Activated CD8-positive, alpha-beta T cell treated with anti-CD3 and anti-CD28 coated beads, Interleukin-2, amount 10 ng/mL, durations not matched to agents 7 days and 5 days (primary cell): ENCODE results near the gene HOXD8. TPM values are rescaled to one million over a fixed set of nuclear protein-coding genes. Genes with fewer than 3 reads are reported as not detected.
A peak's percentile ranks its signal among the peaks of the same experiment; 100 is the strongest.

Source experiments
- ATAC-seq: fragments of 150-1000 bp; cut with Tn5 transposase; one replicate; pipeline ENCODE4 v1.10.0; 2021; ENCODE audit warnings: moderate library complexity
- CTCF ChIA-PET: fragments of 350-600 bp; sonication (Branson Sonifier 250); formaldehyde crosslinking; loops from one replicate; lab custom pipeline; 2021; ENCODE audit warnings: antibody characterized with exemption; lab: Charles Lee
- POLR2A ChIA-PET: fragments of 350-600 bp; sonication (Branson Sonifier 250); formaldehyde crosslinking; loops from one replicate; lab custom pipeline; 2021; ENCODE audit warnings: antibody characterized with exemption; lab: Charles Lee
- DNase-seq: peaks from one replicate; pipeline ENCODE4 v3.0.0-alpha.2; 2020
- H3K27ac Mint-ChIP-seq: one replicate; pipeline ENCODE4 v1.8.0; 2021; ENCODE audit warnings: mild to moderate bottlenecking, mixed read lengths
- H3K27me3 Mint-ChIP-seq: one replicate; pipeline ENCODE4 v1.8.0; 2021; ENCODE audit warnings: low read depth, mixed read lengths
- H3K36me3 Mint-ChIP-seq: one replicate; pipeline ENCODE4 v1.8.0; 2021; ENCODE audit warnings: low read depth, mixed read lengths
- H3K4me1 Mint-ChIP-seq: one replicate; pipeline ENCODE4 v1.8.0; 2021; ENCODE audit warnings: low read depth, mixed read lengths
- H3K4me3 Mint-ChIP-seq: one replicate; pipeline ENCODE4 v1.8.0; 2021; ENCODE audit warnings: mild to moderate bottlenecking, mixed read lengths
- H3K9me3 Mint-ChIP-seq: one replicate; pipeline ENCODE4 v1.8.0; 2022; ENCODE audit warnings: mixed read lengths; ENCODE audit not compliant: insufficient read depth
- total RNA-seq, 2 experiments: library from RNA; stranded (reverse); gene quantifications; one replicate each; pipeline ENCODE4 v1.2.3, GENCODE V29; 2021

Gene HOXD8
- total RNA-seq, 2 experiments from 2014 or later, result not detected

GRCh38 chr2:176092270-176093144 lies 37.0 kb upstream of the HOXD8 start, which contains the start of gene HOXD13:
Gene HOXD13 (plus strand): TSS chr2:176092721. CDS start chr2:176092891, 170 bp downstream.
- DNase-seq (no peak), ATAC-seq (no peak)
- CTCF ChIA-PET, result interaction anchor here (0.8 to 1.2 kb wide), 2 partner anchors 403 to 406 kb away, joined by 3 read pairs; no protein-coding TSS in a partner anchor
- Mint-ChIP-seq H3K9me3 (no peaks in the 10 kb centered on the region), H3K27me3 (peaks cover 84% of the 10 kb centered on the region), H3K36me3 (no peaks in the 10 kb centered on the region), H3K4me3 (peak within 1 kb of the TSS; percentile 27), H3K4me1 (peaks cover 21% of the 10 kb centered on the region), H3K27ac (peak within 1 kb of the TSS; percentile 68)
- POLR2A ChIA-PET, result no interaction called here

- ChIA-PET POLR2A (no interaction called here), CTCF (interaction anchor here (0.8 to 5.6 kb wide), 7 partner anchors 8 to 406 kb away, joined by 3 to 80 read pairs (median 3); no protein-coding TSS in a partner anchor)
- peak overlapping the region; percentile 54 for H3K27ac Mint-ChIP-seq
- H3K4me3 Mint-ChIP-seq, result peak overlapping the region; percentile 27
- no peaks in the 10 kb centered on the region for H3K36me3 Mint-ChIP-seq
- H3K9me3 Mint-ChIP-seq, result no peaks in the 10 kb centered on the region
- DNase-seq (no peak), ATAC-seq (no peak)
- peaks cover 19% of the 10 kb centered on the region for H3K4me1 Mint-ChIP-seq
- peaks cover 85% of the 10 kb centered on the region for H3K27me3 Mint-ChIP-seq
These were observed 36.2 kb upstream of the HOXD8 start for GRCh38 chr2:176093145-176093897.

- Mint-ChIP-seq H3K9me3 (no peaks in the 10 kb centered on the region), H3K4me3 (peak overlapping the region; percentile 27), H3K27ac (peak overlapping the region; percentile 54), H3K4me1 (peaks cover 17% of the 10 kb centered on the region), H3K27me3 (peaks cover 85% of the 10 kb centered on the region), H3K36me3 (no peaks in the 10 kb centered on the region)
- no peak for ATAC-seq
- POLR2A ChIA-PET, result interaction anchor here (0.6 to 0.7 kb wide), 2 partner anchors 17 to 20 kb away, joined by 3 to 4 read pairs; no protein-coding TSS in a partner anchor
- CTCF ChIA-PET, result interaction anchor here (0.8 to 5.6 kb wide), 6 partner anchors 8 to 405 kb away, joined by 3 to 80 read pairs (median 3); no protein-coding TSS in a partner anchor
- DNase-seq, result no peak
These were observed 35.6 kb upstream of the HOXD8 start for GRCh38 chr2:176093898-176094249.

GRCh38 chr2:176094349-176094748 lies 35.2 kb upstream of the HOXD8 start:
- ATAC-seq, result no peak
- H3K4me1 Mint-ChIP-seq, result peaks cover 17% of the 10 kb centered on the region
- H3K27me3 Mint-ChIP-seq, result peaks cover 85% of the 10 kb centered on the region
- H3K4me3 Mint-ChIP-seq, result no peak overlapping the region
- CTCF ChIA-PET, result interaction anchor here (0.8 to 5.6 kb wide), 6 partner anchors 9 to 406 kb away, joined by 3 to 80 read pairs (median 3); no protein-coding TSS in a partner anchor
- DNase-seq, result no peak
- POLR2A ChIA-PET, result interaction anchor here (0.6 to 0.7 kb wide), 3 partner anchors 17 to 843 kb away, joined by 3 to 4 read pairs (median 3); no protein-coding TSS in a partner anchor
- H3K9me3 Mint-ChIP-seq, result no peaks in the 10 kb centered on the region
- no peak overlapping the region for H3K27ac Mint-ChIP-seq
- no peaks in the 10 kb centered on the region for H3K36me3 Mint-ChIP-seq

- Mint-ChIP-seq H3K4me3 (no peak overlapping the region), H3K27ac (no peak overlapping the region), H3K27me3 (peaks cover 82% of the 10 kb centered on the region), H3K36me3 (peaks cover 1% of the 10 kb centered on the region), H3K9me3 (no peaks in the 10 kb centered on the region), H3K4me1 (peaks cover 17% of the 10 kb centered on the region)
- CTCF ChIA-PET, result interaction anchor here (1.0 to 5.6 kb wide), 5 partner anchors 44 to 844 kb away, joined by 3 to 80 read pairs (median 5); no protein-coding TSS in a partner anchor
- POLR2A ChIA-PET, result no interaction called here
- no peak for DNase-seq
- ATAC-seq, result no peak
These were observed 34.1 kb upstream of the HOXD8 start for GRCh38 chr2:176095421-176095820.

- Mint-ChIP-seq H3K36me3 (peaks cover 1% of the 10 kb centered on the region), H3K27me3 (peaks cover 82% of the 10 kb centered on the region), H3K4me3 (peak overlapping the region; percentile 52), H3K4me1 (peaks cover 17% of the 10 kb centered on the region), H3K27ac (no peak overlapping the region), H3K9me3 (no peaks in the 10 kb centered on the region)
- DNase-seq (no peak), ATAC-seq (peak; percentile 18)
- CTCF ChIA-PET, result interaction anchor here (0.8 to 5.6 kb wide), 13 partner anchors 8 to 893 kb away, joined by 3 to 80 read pairs (median 5); no protein-coding TSS in a partner anchor
- POLR2A ChIA-PET, result no interaction called here
These were observed 33.1 kb upstream of the HOXD8 start for GRCh38 chr2:176096243-176096985.

GRCh38 chr2:176096986-176097819 lies 32.3 kb upstream of the HOXD8 start:
- DNase-seq, result peak; percentile 68
- Mint-ChIP-seq H3K9me3 (no peaks in the 10 kb centered on the region), H3K27me3 (peaks cover 81% of the 10 kb centered on the region), H3K4me1 (peaks cover 14% of the 10 kb centered on the region), H3K27ac (no peak overlapping the region), H3K36me3 (peaks cover 1% of the 10 kb centered on the region), H3K4me3 (peak overlapping the region; percentile 52)
- ChIA-PET POLR2A (interaction anchor here (0.7 kb wide), 1 partner anchor 50 kb away, joined by 3 read pairs; no protein-coding TSS in a partner anchor), CTCF (interaction anchor here (0.6 to 5.6 kb wide), 19 partner anchors 9 to 894 kb away, joined by 3 to 80 read pairs (median 4); no protein-coding TSS in a partner anchor)
- ATAC-seq, result peak; percentile 79

GRCh38 chr2:176097820-176098365 lies 31.6 kb upstream of the HOXD8 start:
- Mint-ChIP-seq H3K27me3 (peaks cover 87% of the 10 kb centered on the region), H3K36me3 (peaks cover 1% of the 10 kb centered on the region), H3K4me1 (peaks cover 14% of the 10 kb centered on the region), H3K9me3 (no peaks in the 10 kb centered on the region), H3K4me3 (no peak overlapping the region), H3K27ac (no peak overlapping the region)
- no peak for ATAC-seq
- ChIA-PET POLR2A (interaction anchor here (0.7 kb wide), 1 partner anchor 50 kb away, joined by 3 read pairs; no protein-coding TSS in a partner anchor), CTCF (interaction anchor here (0.6 to 5.6 kb wide), 18 partner anchors 10 to 847 kb away, joined by 3 to 80 read pairs (median 4); no protein-coding TSS in a partner anchor)
- DNase-seq, result no peak

GRCh38 chr2:176098366-176099158 lies 30.9 kb upstream of the HOXD8 start:
- DNase-seq, result no peak
- CTCF ChIA-PET, result interaction anchor here (0.7 to 5.6 kb wide), 12 partner anchors 10 to 847 kb away, joined by 3 to 80 read pairs (median 4); no protein-coding TSS in a partner anchor
- Mint-ChIP-seq H3K4me3 (no peak overlapping the region), H3K9me3 (no peaks in the 10 kb centered on the region), H3K27me3 (peaks cover 84% of the 10 kb centered on the region), H3K36me3 (peaks cover 1% of the 10 kb centered on the region), H3K27ac (no peak overlapping the region), H3K4me1 (peaks cover 12% of the 10 kb centered on the region)
- POLR2A ChIA-PET, result no interaction called here
- ATAC-seq, result no peak
